GM12875 (cell line): ENCODE measurements around the gene PHF19.

Source experiments
- H3K4me3 ChIP-seq: one replicate; pipeline ENCODE4 v1.5.1; 2011; ENCODE audit warnings: low read depth, low read length, control low read depth
- CTCF ChIP-seq: IDR thresholded peaks from 2 replicates; pipeline ENCODE4 v1.5.1; 2011; ENCODE audit warnings: low read depth, mild to moderate bottlenecking, control low read depth, inconsistent platforms, low read length, moderate library complexity, borderline replicate concordance; ENCODE audit not compliant: insufficient read depth

The PHF19 gene

GRCh38 chr9:120882935-120883607, 6.1 kb upstream of the PHF19 start:
- TF ChIP-seq CTCF = no peak
- H3K4me3 ChIP-seq = no peak overlapping the region

GRCh38 chr9:120879446-120879845, 2.5 kb upstream of the PHF19 start:
- no peak for TF ChIP-seq CTCF
- no peak overlapping the region for H3K4me3 ChIP-seq

- TF ChIP-seq CTCF = no peak
- peak overlapping the region; percentile 85 for H3K4me3 ChIP-seq
These were observed 1.5 kb upstream of the PHF19 start for GRCh38 chr9:120878188-120879130.

- H3K4me3 ChIP-seq = peak overlapping the region; percentile 85
- 0 out of 2 replicates have a peak, but pooled peaks have one; percentile 20 for TF ChIP-seq CTCF
These were observed 467 bp upstream of the PHF19 start for GRCh38 chr9:120877276-120878034.

- 0 out of 2 replicates have a peak, but pooled peaks have one; percentile 3 for TF ChIP-seq CTCF
- H3K4me3 ChIP-seq = peak overlapping the region; percentile 85
These were observed 790 bp downstream of the PHF19 start for GRCh38 chr9:120875954-120876841.

GRCh38 chr9:120875643-120875953, 1.4 kb downstream of the PHF19 start:
- peak overlapping the region; percentile 85 for H3K4me3 ChIP-seq
- no peak for TF ChIP-seq CTCF
